GM12892 (cell line): Measurements from ENCODE around the gene C4BPB.

Experiments used
- POLR2A ChIP-seq: IDR thresholded peaks from 2 replicates; pipeline ENCODE4 v1.6.1; 2011; ENCODE audit warnings: low read depth, low read length, control low read depth
- POLR2AphosphoS5 ChIP-seq: IDR thresholded peaks from 2 replicates; pipeline ENCODE4 v1.6.1; 2011; ENCODE audit warnings: low read depth, low read length, control low read depth
- TAF1 ChIP-seq: IDR thresholded peaks from 2 replicates; pipeline ENCODE4 v1.6.1; 2011; ENCODE audit warnings: low read depth, mild to moderate bottlenecking, control low read depth, low read length, borderline replicate concordance

- TF ChIP-seq POLR2A (no peak), POLR2AphosphoS5 (no peak), TAF1 (no peak)
These were observed 12.3 kb upstream of the C4BPB start for GRCh38 chr1:207076181-207076955.
